Colonic mucosa (tissue), 4 donors: ENCODE measurements around the gene GRHL1. TPM values are rescaled to one million over a fixed set of nuclear protein-coding genes. Genes with fewer than 3 reads are reported as not detected.

ENCODE experiments used
- DNase-seq: peaks from one replicate; pipeline ENCODE4 v3.0.0-alpha.2; 2020
- H3K27ac ChIP-seq: fragments of 200-600 bp; one replicate; pipeline ENCODE4 v1.8.0; 2021
- H3K27me3 ChIP-seq: fragments of 200-600 bp; one replicate; pipeline ENCODE4 v1.8.0; 2021
- H3K36me3 ChIP-seq: fragments of 200-600 bp; one replicate; pipeline ENCODE4 v1.8.0; 2021
- H3K4me1 ChIP-seq: fragments of 200-600 bp; one replicate; pipeline ENCODE4 v1.8.0; 2021; ENCODE audit warnings: mild to moderate bottlenecking
- H3K4me3 ChIP-seq: fragments of 200-600 bp; one replicate; pipeline ENCODE4 v1.8.0; 2021
- H3K9ac ChIP-seq, 2 donors: one replicate each; pipeline ENCODE4 v1.7.0; 2013; ENCODE audit warnings: control low read depth in 2 of 2, low read depth in 2 of 2, low read length in 2 of 2
- H3K9me3 ChIP-seq: fragments of 200-600 bp; one replicate; pipeline ENCODE4 v1.8.0; 2021
- CTCF ChIP-seq: fragments of 200-600 bp; IDR thresholded peaks from one replicate; pipeline ENCODE4 v1.8.0; 2022; ENCODE audit warnings: antibody characterized with exemption, mild to moderate bottlenecking
- intact Hi-C: fragments of 100-400 bp; cut with DNase I; formaldehyde crosslinking; loops from one replicate; pipeline ENCODE4 v1.14.1; 2022
- total RNA-seq, 2 donors: library from RNA; stranded (reverse); fragmentation: NEBNext Ultra II Directional in 1 of 2; extraction: Animal tissue kit (Norgen Biotek cat#: 25700) in 1 of 2; gene quantifications; one replicate each; pipeline ENCODE4 v1.2.1, GENCODE V29; 2021
- donor health status: healthy.
- donor health status: DM: no; HTN: no; CAD: no.
- donor health status: DM: no; HTN: no; CAD: no.

The GRHL1 gene
- total RNA-seq, 2 donors from 2014 or later: 1.6 to 1.9 TPM

- no peaks in the 10 kb centered on the region for H3K9me3 ChIP-seq
- intact Hi-C loops: no loop called here
- no peak for DNase-seq
- TF ChIP-seq CTCF: no peak
- no peak overlapping the region for H3K9ac ChIP-seq
- no peaks in the 10 kb centered on the region for H3K27me3 ChIP-seq
- H3K4me3 ChIP-seq: no peak overlapping the region
- H3K36me3 ChIP-seq: no peaks in the 10 kb centered on the region
- H3K27ac ChIP-seq: no peak overlapping the region
- H3K4me1 ChIP-seq: no peaks in the 10 kb centered on the region
These were observed 13.0 kb downstream of the GRHL1 start for GRCh38 chr2:9964334-9964980.

GRCh38 chr2:9965119-9965822 lies 13.8 kb downstream of the GRHL1 start:
- intact Hi-C loops: no loop called here
- H3K4me1 ChIP-seq: no peaks in the 10 kb centered on the region
- no peaks in the 10 kb centered on the region for H3K9me3 ChIP-seq
- H3K27ac ChIP-seq: no peak overlapping the region
- DNase-seq: no peak
- no peak overlapping the region for H3K9ac ChIP-seq
- no peaks in the 10 kb centered on the region for H3K27me3 ChIP-seq
- no peaks in the 10 kb centered on the region for H3K36me3 ChIP-seq
- TF ChIP-seq CTCF: no peak
- no peak overlapping the region for H3K4me3 ChIP-seq

GRCh38 chr2:9966491-9967022 lies 15.1 kb downstream of the GRHL1 start:
- Histone ChIP-seq H3K9ac (no peak overlapping the region), H3K36me3 (no peaks in the 10 kb centered on the region), H3K9me3 (no peaks in the 10 kb centered on the region), H3K4me3 (no peak overlapping the region), H3K27me3 (no peaks in the 10 kb centered on the region), H3K27ac (no peak overlapping the region), H3K4me1 (no peaks in the 10 kb centered on the region)
- intact Hi-C loops: no loop called here
- DNase-seq: no peak
- no peak for TF ChIP-seq CTCF

GRCh38 chr2:9967053-9967775 lies 15.7 kb downstream of the GRHL1 start:
- Histone ChIP-seq H3K36me3 (no peaks in the 10 kb centered on the region), H3K4me1 (no peaks in the 10 kb centered on the region), H3K9me3 (no peaks in the 10 kb centered on the region), H3K9ac (no peak overlapping the region), H3K27me3 (no peaks in the 10 kb centered on the region), H3K4me3 (no peak overlapping the region), H3K27ac (no peak overlapping the region)
- intact Hi-C loops: no loop called here
- no peak for DNase-seq
- TF ChIP-seq CTCF: no peak

- Histone ChIP-seq H3K4me3 (no peak overlapping the region), H3K27me3 (no peaks in the 10 kb centered on the region), H3K9me3 (no peaks in the 10 kb centered on the region), H3K36me3 (no peaks in the 10 kb centered on the region), H3K9ac (no peak overlapping the region), H3K4me1 (no peaks in the 10 kb centered on the region), H3K27ac (no peak overlapping the region)
- intact Hi-C loops: no loop called here
- no peak for DNase-seq
- no peak for TF ChIP-seq CTCF
These were observed 17.3 kb downstream of the GRHL1 start for GRCh38 chr2:9968553-9969497.
